Transverse colon (tissue), 4 donors: ENCODE measurements around the gene UBR3.

Experiments
- CTCF ChIP-seq, 5 experiments: fragments of 200-600 bp in 3 of 5; fragments of 450-650 bp in 2 of 5; sonication (generic) in 3 of 5; IDR thresholded peaks; 1 replicate in 2 of 5; 2 replicates in 3 of 5; pipeline ENCODE4 v1.5.1; 2016 to 2017; ENCODE audit warnings: antibody characterized with exemption in 5 of 5, inconsistent platforms in 3 of 5, mild to moderate bottlenecking in 2 of 5, moderate library complexity in 1 of 5
- EP300 ChIP-seq: sonication (generic); formaldehyde crosslinking; IDR thresholded peaks from one replicate; pipeline ENCODE4 v1.6.1; 2017; ENCODE audit warnings: antibody characterized with exemption, low read depth
- POLR2AphosphoS5 ChIP-seq, 3 donors: sonication (generic); formaldehyde crosslinking; IDR thresholded peaks; one replicate each; pipeline ENCODE4 v1.6.1; 2016; ENCODE audit warnings: antibody characterized with exemption in 3 of 3

- no peak for TF ChIP-seq POLR2AphosphoS5 (IDR thresholded peaks at IDR 0.05)
- no peak for TF ChIP-seq CTCF (IDR thresholded peaks at IDR 0.05)
- TF ChIP-seq EP300, result no peak
These were observed 178.4 kb downstream of the UBR3 start for GRCh38 chr2:170005702-170006101.
